Measurements from ENCODE around the gene RPS21.

The RPS21 gene

GRCh38 chr20:62378215-62378614 is 8.7 kb upstream of the RPS21 start:
- DNase-seq (ENCODE audit: low read depth in 3 of 3): no peak

DNA sequence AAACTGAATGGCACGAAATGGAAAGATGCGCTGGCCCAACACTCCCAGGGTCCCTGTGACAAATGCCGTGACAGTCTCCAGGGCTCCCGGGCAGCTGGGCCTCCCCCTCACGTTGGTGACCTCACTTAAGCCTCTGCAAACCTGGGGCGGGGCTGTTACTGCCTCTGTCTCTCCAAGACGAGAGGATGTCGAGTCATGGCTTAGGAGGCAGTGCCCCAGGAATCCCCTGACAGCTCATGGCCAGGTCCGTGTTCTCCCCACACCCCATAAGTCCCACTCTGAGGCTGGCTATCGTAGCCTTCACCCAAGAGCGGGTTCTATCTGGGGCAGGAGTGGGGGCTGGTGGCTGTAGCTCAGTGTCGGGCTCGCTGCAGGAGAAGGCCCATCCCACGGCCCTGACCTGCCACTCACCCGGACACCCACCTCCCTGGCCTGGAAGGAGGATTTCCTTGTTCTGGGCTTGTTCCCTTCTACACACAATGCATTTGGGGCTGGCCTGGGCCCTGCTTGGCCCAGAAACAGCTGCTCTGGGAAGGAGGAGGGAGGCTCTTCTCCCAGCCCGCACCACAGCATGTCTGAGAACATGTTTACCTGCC is 5.6 kb upstream of the RPS21 start:
- DNase-seq (ENCODE audit: low read depth in 3 of 3): no peak

DNA sequence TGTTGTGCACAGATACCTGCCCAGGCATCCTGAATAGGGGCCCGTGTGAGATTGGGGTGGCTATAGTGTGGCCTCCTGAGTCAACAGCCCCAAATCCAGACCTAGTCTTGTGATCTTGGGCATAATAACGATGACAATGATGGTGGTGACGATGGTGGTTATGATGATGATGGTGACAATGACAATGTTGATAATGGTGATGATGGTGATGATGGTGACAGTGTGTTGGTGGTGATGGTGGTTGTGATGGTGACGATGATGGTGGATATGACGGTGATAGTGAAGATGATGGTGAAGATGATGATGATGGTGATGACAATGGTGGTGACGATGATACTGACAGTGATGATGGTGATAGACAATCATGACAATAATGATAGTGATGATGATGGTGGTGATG is 5.1 kb upstream of the RPS21 start:
- no peak for DNase-seq (ENCODE audit: low read depth in 3 of 3)

DNA sequence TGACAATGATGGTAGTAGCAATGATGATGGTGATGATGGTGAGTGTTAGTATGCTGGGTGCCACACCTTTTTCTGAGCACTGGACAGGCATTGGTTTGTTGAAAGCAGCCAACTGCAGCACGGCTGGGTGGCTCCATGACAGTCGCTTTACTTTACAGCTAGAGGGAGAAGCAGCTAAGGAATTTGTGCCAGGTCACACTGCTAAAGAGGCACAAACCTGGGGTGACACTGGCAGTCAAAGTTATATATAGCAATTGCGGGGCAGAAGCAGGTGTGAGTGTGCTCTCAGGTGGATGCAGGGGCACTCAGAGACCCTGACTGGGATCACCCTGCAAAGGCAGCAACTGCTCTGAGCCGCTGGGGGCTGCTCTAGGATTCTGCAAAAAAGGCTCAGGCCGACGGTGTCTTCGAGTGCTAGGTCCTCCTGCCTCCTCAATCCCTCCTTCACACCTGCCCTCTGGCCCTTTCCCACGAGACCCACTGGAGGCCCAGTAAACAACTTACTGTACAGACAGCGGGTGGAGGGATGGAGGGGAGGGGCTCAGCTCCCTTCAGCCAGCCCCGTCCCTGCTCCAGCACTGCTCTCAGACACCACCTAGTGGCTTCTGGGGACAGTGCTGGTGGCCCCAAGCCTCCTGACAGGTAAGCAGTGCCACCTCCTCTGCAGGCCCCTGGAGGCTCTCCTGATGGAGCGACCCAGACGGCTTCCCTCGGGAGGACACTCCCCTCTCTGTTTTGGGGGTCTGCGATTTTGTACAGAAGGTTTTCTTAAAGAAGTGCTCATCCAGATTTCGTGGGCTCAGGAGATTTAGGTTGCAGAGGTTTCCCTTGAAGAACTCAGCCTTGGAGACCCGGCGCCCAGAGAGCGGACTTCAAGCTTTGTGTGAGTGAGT is 4.4 kb upstream of the RPS21 start:
- peak; percentile 62 to 68 (median 62) for DNase-seq (ENCODE audit: low read depth in 3 of 3)

- no peak for DNase-seq (ENCODE audit: low read depth in 3 of 3)
Measured at GRCh38 chr20:62387219-62387913, 463 bp downstream of the RPS21 start.

DNA sequence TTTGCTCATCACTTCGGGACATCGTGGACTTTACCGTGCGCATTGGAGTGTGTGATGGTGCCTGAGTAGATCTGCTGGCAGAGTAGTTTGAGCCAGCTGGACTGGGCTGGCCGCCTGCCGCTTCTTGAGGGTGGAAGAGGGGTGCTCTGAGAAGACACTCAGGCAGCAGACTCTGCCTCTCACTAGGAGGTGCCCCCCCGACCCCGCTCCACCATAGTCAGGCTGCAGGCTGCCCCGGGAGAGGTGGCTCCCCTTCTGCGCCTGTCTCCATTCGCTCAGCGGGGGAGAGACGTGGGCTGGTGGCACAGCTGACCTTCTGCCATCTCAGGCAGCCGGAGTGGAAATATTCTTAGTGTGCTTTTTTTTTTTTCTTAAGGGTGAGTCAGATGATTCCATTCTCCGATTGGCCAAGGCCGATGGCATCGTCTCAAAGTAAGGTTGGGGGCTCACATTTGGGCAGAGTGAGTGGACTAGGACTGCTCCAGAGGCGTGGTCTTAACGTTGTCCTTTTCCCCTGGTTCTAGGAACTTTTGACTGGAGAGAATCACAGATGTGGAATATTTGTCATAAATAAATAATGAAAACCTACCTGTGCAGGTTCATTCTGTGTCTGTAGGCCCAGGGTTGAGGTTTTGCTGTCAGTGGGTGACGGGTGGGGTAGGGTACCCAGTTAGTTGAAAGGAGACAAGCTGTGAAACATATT is 1.2 kb downstream of the RPS21 start:
- no peak for DNase-seq (ENCODE audit: low read depth in 3 of 3)

DNA sequence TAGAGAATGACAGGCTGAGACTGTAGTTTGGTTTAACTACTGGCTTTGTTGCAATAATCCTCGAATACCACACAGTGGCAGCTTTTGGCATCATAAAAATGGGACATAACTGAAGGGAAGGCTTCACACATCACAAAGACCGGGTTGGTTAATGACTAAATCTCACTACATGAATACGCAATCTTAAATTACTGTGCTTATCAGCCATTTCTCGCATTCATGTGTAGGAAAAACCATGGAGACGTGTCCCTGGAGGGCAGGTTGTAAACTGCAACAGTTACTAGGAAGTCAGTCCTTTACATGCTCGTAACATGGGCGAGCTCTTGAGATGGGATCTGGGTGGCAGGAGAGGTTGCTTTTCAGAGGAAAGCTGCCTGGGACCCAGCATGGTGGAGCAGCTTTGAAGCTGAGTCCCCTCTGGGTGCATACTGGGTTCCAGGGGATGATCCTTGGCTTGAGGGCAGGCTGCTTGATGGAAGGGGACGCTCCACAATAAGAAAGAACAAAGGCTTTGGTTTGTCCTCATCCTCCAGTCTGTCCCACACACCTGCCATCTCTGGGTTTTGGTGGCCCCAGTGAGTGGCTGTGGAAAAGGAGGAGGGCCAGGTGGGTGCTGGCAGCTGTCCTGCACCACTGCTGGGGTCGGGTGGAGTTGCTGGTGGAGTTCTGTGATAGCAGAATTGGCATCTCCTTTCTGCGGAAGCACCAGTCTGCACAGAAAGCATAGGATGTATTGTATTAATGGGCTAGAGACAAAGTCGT is 2.1 kb downstream of the RPS21 start:
- DNase-seq (ENCODE audit: low read depth in 3 of 3): no peak

GRCh38 chr20:62389601-62390087 is 2.7 kb downstream of the RPS21 start:
- DNase-seq (ENCODE audit: low read depth in 3 of 3): no peak

- no peak for DNase-seq (ENCODE audit: low read depth in 3 of 3)
Measured at GRCh38 chr20:62390317-62391164, 3.6 kb downstream of the RPS21 start.

GRCh38 chr20:62391165-62392076 is 4.5 kb downstream of the RPS21 start:
- DNase-seq (ENCODE audit: low read depth in 3 of 3): no peak

GRCh38 chr20:62392077-62392418 is 5.1 kb downstream of the RPS21 start:
- DNase-seq (ENCODE audit: low read depth in 3 of 3): no peak

DNA sequence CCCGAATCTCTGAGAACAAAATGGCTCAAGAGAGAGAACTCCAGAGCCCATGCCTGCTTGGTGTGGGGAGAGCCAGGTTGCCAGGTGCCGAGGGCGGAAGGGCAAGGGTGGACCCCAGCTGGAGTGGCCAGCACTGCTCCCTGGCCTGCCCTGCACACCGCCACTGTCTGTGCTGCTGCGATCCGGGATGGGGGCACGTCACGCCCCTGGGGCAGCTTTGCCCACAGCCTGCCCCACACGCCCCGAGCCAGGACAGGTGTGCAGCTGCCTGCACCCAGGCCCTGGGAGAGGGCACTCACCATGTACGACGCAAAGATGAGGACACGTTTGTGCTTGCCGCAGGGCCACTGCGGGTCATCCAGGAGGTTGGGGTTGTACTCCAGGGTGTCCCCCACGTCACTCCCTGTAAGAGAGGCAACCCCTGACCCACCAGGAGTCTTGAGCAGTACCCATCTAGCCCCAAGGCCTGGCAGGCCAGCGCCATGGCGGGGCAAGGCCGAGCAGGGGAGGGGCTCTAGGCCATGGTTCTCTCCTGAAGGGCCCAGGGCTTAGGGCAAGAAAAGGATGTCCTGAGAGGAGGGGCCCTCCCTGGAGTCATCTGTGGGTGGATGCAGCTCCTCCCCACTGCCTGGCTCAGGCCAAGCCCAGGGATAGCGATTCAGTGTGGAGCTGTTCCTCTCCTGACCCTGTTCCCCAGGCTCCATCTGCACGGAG is 5.9 kb downstream of the RPS21 start:
- no peak for DNase-seq (ENCODE audit: low read depth in 3 of 3)

GRCh38 chr20:62393335-62393665 is 6.4 kb downstream of the RPS21 start:
- no peak for DNase-seq (ENCODE audit: low read depth in 3 of 3)

DNA sequence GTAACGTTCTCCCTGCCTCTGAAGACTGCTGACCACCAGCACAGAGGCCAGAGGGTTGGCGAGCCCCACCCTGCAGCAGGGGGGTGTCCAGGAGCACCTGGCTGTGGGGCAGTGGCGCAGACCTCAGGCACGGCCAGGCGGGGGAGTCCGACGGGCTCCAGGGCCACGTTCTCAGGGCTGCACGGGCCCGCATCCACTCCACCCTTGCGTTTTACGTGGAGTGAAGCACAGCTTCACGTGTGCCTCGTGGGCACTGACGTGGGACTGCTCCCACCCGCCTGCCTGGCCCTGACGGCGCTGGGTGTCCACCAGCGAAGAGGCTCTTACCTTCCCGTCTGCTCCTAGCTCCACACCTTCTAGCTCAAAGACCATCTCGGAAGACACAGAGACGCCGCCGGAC is 6.9 kb downstream of the RPS21 start:
- DNase-seq (ENCODE audit: low read depth in 3 of 3): no peak

DNA sequence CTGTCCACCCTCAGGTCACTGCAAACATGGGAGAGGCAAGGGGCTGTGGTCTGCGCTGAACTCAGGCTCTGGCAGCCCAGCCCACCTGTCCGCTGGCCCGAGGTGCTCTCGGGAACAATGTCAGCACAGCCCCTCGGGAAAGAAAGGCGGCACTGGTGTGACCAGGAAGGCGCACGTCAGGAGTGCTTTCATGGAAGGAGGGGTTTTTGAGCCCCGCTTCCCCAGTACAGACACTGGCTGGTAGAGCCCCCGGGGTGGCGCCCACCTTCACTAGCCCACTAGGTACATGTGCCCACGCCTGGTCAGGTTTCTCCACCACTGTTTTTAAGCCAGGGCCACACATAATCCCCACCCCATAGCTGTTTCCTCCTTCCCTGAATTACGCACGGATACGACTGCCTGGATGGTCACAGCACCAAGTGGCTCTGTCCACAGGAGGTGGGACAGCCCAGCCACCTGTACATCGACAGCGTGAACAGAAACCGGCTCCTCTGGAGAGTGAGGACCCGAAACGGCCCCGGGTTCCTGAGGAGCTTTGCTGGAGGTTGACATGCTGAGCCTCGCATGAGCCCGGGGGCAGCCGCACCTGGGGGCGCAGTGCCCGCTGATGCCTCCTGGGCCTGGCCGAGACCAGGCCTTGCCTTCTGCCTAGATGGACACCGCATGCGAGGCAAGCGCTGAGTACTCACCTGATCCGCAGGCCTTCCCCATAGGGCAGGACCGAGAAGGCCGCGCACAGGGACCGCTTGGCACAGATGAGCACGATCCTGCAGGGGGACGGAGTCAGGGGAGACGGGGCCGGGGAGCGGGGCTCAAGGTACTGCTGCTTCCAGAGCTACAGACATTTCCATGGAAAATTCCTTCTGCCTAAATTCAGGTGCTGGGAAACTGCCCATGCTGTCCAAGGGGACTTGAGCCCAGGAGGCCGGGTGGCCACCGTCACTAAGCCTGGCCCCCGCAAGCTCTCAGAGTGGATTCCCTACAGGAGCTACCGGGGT is 7.6 kb downstream of the RPS21 start:
- no peak for DNase-seq (ENCODE audit: low read depth in 3 of 3)

- DNase-seq (ENCODE audit: low read depth in 3 of 3): no peak
Measured at GRCh38 chr20:62395311-62396242, 8.7 kb downstream of the RPS21 start.
